DND-41 (cell line): ENCODE results near the gene GNGT1.

ENCODE experiments used
- ATAC-seq: fragments of 200-7000 bp; cut with Tn5 transposase; 3 replicates; pipeline ENCODE4 v1.9.1; 2021; ENCODE audit warnings: low read depth; ENCODE audit not compliant: insufficient read depth
- DNase-seq: peaks from one replicate; pipeline ENCODE4 v3.0.0-alpha.2; 2020
- H2AFZ ChIP-seq: 2 replicates; pipeline ENCODE4 v1.6.0; 2012; ENCODE audit warnings: low read depth, low read length
- H3K27ac ChIP-seq: 2 replicates; pipeline ENCODE4 v1.5.1; 2012; ENCODE audit warnings: low read length, inconsistent platforms
- H3K27me3 ChIP-seq: fragments of 200-600 bp; sonication (generic); 2 replicates; pipeline ENCODE4 v1.6.0; 2012; ENCODE audit warnings: low read length, mild to moderate bottlenecking, inconsistent platforms; ENCODE audit not compliant: insufficient read depth, poor library complexity
- H3K36me3 ChIP-seq: 2 replicates; pipeline ENCODE4 v1.5.1; 2012; ENCODE audit warnings: low read length, inconsistent platforms; ENCODE audit not compliant: insufficient read depth
- H3K4me1 ChIP-seq: 2 replicates; pipeline ENCODE4 v1.5.1; 2012; ENCODE audit warnings: mild to moderate bottlenecking, low read length; ENCODE audit not compliant: insufficient read depth
- H3K4me2 ChIP-seq: 2 replicates; pipeline ENCODE4 v1.6.0; 2012; ENCODE audit warnings: mild to moderate bottlenecking, moderate library complexity, low read length, inconsistent platforms; ENCODE audit not compliant: insufficient read depth
- H3K4me3 ChIP-seq, 2 experiments: fragments of 200-600 bp in 1 of 2; shearing (Covaris generic) in 1 of 2; 2 replicates each; pipeline ENCODE4 v1.5.1; 2012 to 2016; ENCODE audit warnings: inconsistent platforms in 2 of 2, low read length in 2 of 2, mild to moderate bottlenecking in 2 of 2, low read depth in 1 of 2, moderate library complexity in 1 of 2
- H3K79me2 ChIP-seq: 2 replicates; pipeline ENCODE4 v1.6.0; 2012; ENCODE audit warnings: low read length, inconsistent platforms; ENCODE audit not compliant: insufficient read depth
- H3K9ac ChIP-seq: 2 replicates; pipeline ENCODE4 v1.6.0; 2012; ENCODE audit warnings: low read depth, mild to moderate bottlenecking, inconsistent platforms, low read length, moderate library complexity
- H3K9me3 ChIP-seq: 2 replicates; pipeline ENCODE4 v1.5.1; 2012; ENCODE audit warnings: low read length, moderate library complexity, mild to moderate bottlenecking, inconsistent platforms; ENCODE audit not compliant: insufficient read depth, severe bottlenecking
- H4K20me1 ChIP-seq: 2 replicates; pipeline ENCODE4 v1.6.0; 2012; ENCODE audit warnings: low read length; ENCODE audit not compliant: insufficient read depth
- CTCF ChIP-seq: IDR thresholded peaks from 2 replicates; pipeline ENCODE4 v1.5.1; 2012; ENCODE audit warnings: borderline replicate concordance, low read length, moderate library complexity, mild to moderate bottlenecking; ENCODE audit not compliant: poor library complexity, severe bottlenecking; ENCODE audit errors: extremely low read depth
- EZH2 ChIP-seq: IDR thresholded peaks from 3 replicates; pipeline ENCODE4 v1.6.1; 2012; ENCODE audit warnings: borderline replicate concordance, low read depth, mild to moderate bottlenecking, moderate library complexity, low read length, inconsistent platforms; ENCODE audit not compliant: severe bottlenecking

The GNGT1 gene

GRCh38 chr7:93945756-93946535 lies 39.6 kb downstream of the GNGT1 start:
- no peaks in the 10 kb centered on the region for H3K4me1 ChIP-seq
- no peak overlapping the region for H3K4me3 ChIP-seq
- no peak for TF ChIP-seq EZH2
- TF ChIP-seq CTCF, result no peak
- no peaks in the 10 kb centered on the region for H3K79me2 ChIP-seq
- no peaks in the 10 kb centered on the region for H3K9me3 ChIP-seq
- H3K27ac ChIP-seq, result no peak overlapping the region
- H4K20me1 ChIP-seq, result no peaks in the 10 kb centered on the region
- H3K36me3 ChIP-seq, result no peaks in the 10 kb centered on the region
- H3K27me3 ChIP-seq, result no peaks in the 10 kb centered on the region
- no peak overlapping the region for H3K4me2 ChIP-seq
- no peak overlapping the region for H3K9ac ChIP-seq
- ATAC-seq (no peak), DNase-seq (no peak)
- H2AFZ ChIP-seq, result no peak overlapping the region

GRCh38 chr7:93948106-93948505 lies 41.7 kb downstream of the GNGT1 start:
- Histone ChIP-seq H3K9me3 (no peaks in the 10 kb centered on the region), H3K27me3 (no peaks in the 10 kb centered on the region), H3K27ac (no peak overlapping the region), H3K36me3 (no peaks in the 10 kb centered on the region), H3K9ac (no peak overlapping the region), H3K79me2 (no peaks in the 10 kb centered on the region), H3K4me2 (no peak overlapping the region), H3K4me3 (no peak overlapping the region), H3K4me1 (no peaks in the 10 kb centered on the region), H4K20me1 (no peaks in the 10 kb centered on the region), H2AFZ (no peak overlapping the region)
- TF ChIP-seq EZH2 (no peak), CTCF (no peak)
- ATAC-seq, result no peak
- no peak for DNase-seq

- no peak for DNase-seq
- no peaks in the 10 kb centered on the region for H3K9me3 ChIP-seq
- no peak for TF ChIP-seq CTCF
- no peak for TF ChIP-seq EZH2
- no peaks in the 10 kb centered on the region for H3K36me3 ChIP-seq
- ATAC-seq, result no peak
- H3K9ac ChIP-seq, result no peak overlapping the region
- H3K4me3 ChIP-seq, result no peak overlapping the region
- H3K27ac ChIP-seq, result no peak overlapping the region
- no peaks in the 10 kb centered on the region for H3K4me1 ChIP-seq
- H3K79me2 ChIP-seq, result no peaks in the 10 kb centered on the region
- H2AFZ ChIP-seq, result no peak overlapping the region
- no peaks in the 10 kb centered on the region for H3K27me3 ChIP-seq
- no peaks in the 10 kb centered on the region for H4K20me1 ChIP-seq
- no peak overlapping the region for H3K4me2 ChIP-seq
These were observed 42.5 kb downstream of the GNGT1 start for GRCh38 chr7:93948873-93949272.
